HL-60/S4 (cell line): ENCODE results near the gene KRTAP12-4.
"Not testable (repeated sequence)": the region's sequence is repeated elsewhere in the genome, so short reads cannot be mapped to it uniquely, and the experiment has no call there.

Experiments used
- in situ Hi-C: fragments of 300-500 bp; cut with MboI; formaldehyde crosslinking; loops from 2 replicates; pipeline ENCODE4 v1.14.3; 2022; ENCODE audit warnings: low sequenced_read_pairs

KRTAP12-4 gene

DNA sequence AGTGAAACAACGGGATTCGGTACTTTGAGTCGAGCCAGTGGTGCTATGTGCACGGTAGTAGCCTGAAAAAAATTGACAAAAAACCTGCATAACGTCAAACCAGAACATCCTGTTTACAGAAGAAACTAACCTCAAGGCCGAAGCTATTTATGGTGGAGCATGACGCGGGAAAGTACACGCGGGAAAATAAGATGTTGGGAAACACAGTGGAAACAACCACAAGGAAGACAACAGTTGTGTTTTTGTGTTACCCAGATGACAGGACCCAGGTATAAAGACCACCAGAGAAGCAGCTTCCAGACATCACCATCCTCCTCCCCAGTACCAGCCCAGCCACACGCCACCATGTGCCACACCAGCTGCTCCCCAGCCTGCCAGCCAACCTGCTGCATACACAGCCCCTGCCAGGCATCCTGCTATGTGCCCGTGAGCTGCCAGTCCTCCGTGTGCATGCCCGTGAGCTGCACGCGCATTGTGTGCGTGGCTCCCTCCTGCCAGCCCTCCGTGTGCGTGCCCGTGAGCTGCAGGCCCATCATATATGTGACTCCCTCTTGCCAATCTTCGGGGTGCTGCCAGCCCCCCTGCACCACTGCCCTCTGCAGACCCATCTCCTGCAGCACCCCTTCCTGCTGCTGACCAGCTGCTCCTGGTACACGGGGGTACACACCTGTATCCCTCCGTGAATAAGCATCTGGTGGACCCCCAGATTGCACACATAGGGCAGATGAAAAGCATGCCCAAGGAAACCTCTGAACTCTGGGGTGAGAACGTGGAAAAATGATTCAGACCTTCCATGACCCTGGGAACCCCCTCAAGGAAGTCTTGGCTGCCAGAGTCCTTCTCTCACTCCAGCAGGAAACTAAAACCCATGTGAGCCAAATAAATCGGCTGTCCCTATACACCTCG lies 3.4 kb upstream of the KRTAP12-4 start, which contains the start of gene KRTAP12-3:
KRTAP12-3 (plus strand) TSS at position 298 of the 906 bp plus-strand sequence; CDS start at position 346, 48 bp downstream.
- in situ Hi-C loops: no loop called here

DNA sequence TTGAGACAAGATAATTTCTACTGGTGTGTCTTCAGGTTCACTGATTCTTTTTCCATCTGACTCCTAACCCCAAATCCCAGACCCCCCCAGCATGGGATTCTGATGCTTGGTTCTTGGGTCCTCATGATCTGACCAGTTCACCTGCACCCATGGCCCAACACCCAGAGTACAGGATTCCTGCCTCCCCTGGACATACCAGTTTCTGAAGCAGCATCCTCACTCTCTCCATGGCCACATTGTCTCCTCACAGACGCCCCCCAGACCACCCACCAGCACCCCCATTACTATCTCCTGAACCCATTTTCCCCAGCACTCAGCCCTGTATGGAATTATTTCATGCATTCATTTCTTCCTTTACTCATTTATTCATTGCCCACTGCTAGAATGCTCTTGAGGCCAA lies 2.4 kb upstream of the KRTAP12-4 start:
- in situ Hi-C loops: no loop called here

DNA sequence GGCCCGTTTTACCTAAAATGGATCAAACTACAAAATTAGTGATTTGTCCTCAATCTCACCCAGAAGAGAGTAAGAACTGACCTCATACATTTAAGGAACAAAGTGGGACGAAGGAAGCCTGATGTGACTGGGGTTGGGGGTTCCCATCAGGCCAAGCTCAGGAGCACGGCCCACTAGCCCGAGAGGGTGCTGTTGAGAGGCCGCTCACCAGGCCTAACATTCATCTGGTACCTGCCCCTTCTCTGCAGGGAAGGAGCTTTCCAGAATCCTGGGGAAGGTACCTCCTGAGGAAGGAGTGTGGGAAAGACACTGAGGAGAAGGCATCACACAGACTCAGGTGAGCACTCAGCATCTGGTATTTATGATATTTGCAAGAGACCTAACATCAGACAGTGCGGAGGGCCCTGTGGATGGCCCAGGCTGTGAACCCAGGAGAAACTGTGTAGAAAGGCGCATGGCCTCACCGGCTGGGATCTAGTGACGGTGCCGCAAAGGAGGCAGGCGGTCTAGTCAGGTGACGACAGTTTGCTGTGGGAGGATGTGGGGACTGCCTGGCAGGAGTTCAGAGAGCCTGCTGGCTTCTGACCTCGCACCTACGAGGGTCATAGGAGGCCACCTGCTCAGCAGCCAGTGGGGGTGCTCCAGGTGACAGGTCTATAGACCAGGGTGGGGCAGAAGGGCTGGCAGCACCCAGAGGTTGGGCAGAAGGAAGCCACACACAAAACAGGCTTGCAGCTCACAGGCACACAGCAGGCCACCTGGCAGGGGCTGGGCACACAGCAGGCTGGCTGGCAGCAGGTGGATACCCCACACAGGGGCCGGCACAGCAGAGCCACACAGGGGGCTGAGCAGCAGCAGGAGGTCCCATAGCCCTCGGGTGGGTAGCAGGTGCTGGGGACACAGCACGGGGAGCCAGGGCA lies 543 bp downstream of the KRTAP12-4 start:
- in situ Hi-C loops: no loop called here

DNA sequence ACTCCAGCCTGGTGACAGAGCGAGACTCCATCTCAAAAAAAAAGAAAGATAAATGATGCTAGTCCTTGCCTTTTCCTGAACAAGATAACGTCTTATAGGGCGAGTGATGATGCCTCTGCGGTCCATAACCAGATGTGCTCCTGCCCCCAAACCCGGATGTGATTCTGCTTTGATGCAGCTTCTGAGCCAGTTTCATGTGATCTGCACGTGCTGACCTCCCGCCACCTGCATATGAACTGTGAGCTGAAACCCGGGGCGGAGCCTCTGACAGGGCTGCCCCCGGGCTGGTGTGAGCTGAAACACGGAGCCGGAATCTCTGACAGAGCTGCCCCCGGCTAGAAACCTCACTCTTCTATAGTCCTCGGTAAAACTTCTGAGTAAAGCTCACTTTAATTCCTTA lies 1.3 kb downstream of the KRTAP12-4 start:
- in situ Hi-C loops: no loop called here

DNA sequence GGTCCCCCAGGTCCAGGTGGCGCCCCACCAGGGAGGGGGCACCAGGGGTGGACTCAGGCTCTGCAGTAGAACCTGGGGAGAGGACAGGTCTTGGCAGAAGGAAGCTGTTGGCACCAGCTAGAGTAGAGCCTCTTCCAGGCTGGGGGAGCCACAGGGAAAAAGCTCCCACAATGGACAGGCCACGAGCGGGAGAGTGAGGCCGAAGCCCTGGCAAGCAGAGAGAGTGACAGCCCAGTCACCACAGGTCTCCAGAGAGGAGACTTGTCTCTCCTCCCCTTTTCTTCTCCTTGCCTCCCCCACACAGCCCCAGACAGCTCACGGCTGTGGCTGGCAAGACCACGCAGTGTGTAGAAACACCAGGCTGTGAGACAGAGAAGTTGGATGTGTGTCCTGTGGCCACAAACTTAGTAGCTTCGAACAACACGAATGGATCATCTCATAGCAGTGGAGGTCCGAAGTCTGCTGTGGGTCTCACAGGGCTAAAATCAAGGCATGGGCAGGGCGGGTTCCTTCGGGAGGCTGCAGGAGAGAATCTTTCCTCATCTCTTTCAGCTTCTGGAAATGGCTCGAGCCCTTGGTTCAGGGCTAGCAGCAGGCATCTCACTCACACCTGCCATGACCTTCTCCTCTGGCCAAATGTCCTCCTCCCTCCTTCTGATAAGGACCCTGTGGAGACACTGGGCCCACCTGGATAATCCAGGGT lies 3.3 kb downstream of the KRTAP12-4 start:
- in situ Hi-C loops: no loop called here

DNA sequence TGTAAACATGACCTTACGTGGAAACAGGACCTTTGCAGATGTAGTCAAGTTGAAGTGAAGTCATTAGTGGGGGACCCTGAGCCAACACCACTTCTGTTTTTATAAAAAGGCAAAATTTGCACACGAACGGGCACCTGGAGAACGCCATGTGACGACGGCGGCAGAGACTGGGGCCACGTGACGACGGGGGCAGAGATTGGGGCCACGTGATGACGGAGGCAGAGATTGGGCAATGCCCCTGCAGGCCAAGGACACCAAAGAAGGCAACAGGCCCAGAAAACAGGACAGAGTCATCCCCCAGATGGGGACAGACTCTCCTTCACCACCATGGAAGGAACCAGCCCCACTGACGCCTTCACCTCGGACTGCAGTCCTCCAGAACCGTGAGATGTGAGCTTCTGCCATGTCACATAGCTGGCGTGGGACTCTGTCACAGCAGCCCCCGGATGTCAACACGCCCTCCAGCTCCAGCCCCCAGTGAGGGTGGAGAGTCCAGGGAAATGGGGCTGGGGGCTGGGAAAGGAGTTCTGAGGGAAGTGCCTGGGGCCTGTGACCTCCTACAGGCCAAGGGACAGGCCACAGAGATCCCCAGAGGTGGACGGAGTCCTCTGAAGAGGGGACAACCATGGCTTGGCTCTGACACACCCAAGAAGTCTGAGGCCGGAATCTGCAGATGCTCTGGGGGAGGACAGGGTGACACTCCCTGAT lies 4.0 kb downstream of the KRTAP12-4 start:
- in situ Hi-C loops: no loop called here

DNA sequence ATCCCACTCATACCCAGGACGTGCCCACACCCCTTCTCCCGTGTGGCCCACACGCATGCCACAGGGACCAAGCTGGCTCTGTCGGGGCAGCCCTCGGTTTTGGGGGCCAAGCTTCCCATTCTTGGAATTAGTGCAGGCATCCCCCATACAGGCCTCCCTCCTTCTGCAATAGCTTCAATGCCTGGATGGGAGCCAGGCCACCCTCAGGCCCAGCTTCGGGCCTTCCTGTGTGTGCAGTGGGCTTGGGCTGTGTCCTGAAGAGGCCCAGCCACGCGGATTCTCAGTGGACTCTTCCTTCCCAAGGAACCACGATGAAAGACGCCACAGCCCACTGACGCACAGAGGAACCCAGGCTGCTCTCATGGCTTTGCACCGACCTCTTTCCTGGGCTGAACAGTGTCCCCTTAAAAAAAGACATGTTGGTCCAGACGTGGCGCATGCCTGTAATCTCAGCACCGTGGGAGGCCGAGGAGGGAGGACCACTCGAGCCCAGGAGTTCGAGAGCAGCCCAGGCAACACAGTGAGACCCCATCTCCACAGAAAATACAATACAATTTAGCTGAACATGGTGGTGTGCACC lies 4.8 kb downstream of the KRTAP12-4 start:
- in situ Hi-C loops: no loop called here

DNA sequence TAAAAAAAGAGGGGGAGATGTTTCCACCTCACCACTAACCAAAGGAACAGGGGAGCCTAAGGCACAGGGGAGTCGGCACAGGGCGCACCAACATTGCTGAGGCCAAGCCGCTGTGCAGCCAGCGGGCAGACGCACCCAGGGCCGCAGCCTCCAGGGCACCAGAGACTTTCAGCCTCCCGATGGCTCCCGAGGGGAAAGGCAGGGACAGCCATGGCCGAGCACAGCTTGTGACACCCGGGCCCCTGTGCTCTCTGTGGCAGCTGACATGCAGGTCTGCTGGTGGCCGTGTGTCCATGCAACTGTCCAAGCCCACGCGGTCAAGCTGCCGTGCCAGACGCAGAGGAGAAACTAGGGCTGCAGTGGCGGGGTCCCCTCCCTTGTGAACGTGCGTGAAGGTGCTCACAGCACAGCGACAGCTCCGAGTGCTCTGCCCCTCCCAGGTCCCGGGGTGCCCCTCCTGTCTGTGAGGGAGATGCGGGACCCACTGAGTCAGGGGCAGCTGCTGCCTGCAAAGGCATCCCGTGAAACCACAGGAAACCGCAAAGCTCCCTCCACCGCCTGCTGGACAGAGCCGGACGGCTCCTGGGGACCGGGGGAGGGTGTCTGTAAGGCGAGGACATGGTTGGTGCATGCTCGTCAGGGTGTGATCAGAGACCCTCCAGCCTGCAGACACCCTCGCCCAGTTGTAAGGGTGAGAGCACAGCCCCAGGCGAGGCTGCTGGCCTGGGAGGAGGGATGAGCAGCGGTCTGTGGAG lies 5.7 kb downstream of the KRTAP12-4 start:
- in situ Hi-C loops: no loop called here

DNA sequence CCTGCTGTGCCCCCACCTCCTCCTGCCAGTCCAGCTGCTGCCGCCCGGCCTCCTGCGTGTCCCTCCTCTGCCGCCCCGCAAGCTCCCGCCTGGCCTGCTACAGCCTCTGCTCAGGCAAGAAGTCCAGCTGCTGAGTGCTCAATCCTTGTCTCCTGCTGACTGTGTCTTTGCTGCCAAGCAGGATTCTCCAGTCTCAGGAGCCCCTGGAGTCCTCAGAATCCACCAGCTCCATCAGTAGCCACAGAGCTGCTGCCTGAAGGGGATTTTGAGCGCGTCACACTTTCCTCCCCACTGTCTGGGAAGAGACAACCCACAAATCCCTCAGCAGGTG lies 7.3 kb downstream of the KRTAP12-4 start:
- in situ Hi-C loops: no loop called here

DNA sequence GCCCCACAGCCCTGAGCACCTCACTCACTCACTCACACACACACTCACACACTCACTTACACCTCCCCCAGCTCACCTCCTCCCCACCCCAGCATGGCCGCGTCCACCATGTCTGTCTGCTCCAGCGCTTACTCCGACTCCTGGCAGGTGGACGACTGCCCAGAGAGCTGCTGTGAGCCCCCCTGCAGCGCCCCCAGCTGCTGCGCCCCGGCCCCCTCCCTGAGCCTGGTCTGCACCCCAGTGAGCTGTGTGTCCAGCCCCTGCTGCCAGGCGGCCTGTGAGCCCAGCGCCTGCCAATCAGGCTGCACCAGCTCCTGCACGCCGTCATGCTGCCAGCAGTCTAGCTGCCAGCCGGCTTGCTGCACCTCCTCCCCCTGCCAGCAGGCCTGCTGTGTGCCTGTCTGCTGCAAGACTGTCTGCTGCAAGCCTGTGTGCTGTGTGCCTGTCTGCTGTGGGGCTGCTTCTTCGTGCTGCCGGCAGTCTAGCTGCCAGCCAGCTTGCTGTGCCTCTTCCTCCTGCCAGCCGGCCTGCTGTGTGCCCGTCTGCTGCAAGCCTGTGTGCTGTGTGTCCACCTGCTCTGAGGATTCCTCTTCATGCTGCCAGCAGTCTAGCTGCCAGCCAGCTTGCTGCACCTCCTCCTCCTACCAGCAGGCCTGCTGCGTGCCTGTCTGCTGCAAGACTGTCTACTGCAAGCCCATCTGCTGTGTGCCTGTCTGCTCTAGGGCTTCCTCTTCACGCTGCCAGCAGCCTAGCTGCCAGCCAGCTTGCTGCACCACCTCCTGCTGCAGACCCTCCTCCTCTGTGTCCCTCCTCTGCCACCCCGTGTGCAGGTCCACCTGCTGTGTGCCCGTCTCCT lies 7.9 kb downstream of the KRTAP12-4 start, which contains the start of gene KRTAP10-11:
KRTAP10-11 (plus strand) TSS at position 49 of the 856 bp plus-strand sequence; CDS start at position 94, 45 bp downstream.
- in situ Hi-C loops: not testable (repeated sequence)

DNA sequence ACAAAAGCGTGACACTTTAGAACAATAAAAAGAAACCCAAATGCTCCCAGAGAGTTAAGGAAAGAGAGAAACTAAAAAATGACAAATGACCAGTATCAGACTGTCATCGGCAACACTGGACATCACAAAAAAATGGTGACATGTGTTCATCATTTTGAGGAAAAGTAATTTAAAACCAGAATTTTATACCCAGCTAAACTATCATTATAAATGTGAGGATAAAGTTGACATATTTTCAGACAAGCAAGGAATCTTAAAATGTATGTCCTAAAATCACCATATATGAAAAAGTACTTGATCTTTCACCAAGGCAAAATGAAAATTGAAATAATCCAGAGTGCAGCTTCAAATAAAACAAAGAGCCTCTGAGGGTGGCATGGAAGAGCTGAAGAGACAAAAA lies 9.6 kb downstream of the KRTAP12-4 start:
- in situ Hi-C loops: no loop called here

DNA sequence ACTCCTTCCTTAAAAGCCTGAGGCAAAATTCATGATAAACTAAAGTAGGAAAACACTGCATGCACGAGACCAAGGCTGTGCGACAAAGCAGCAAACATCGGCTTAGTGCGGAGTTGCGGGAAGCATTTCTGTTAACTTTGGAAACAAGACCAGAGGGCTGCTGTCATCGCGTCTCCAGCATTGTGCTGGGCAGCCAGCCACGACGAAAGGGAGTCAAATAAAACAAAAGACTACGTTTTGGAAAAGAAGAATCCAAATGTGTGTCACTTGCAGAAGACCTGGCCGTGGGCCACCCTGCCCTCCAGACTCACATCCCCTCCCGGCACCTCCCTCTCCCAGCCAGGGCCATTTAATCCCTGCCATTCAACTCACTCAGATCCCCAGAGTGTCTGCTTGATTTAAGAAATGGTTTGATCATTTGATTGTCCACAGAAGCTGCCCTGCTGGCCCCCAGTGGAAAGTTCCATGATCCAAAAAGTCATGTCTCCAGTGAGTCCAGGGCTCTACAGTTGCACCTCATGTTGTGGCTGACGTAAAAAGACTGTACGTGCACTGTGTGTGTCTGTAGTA lies 10.6 kb downstream of the KRTAP12-4 start:
- in situ Hi-C loops: no loop called here

DNA sequence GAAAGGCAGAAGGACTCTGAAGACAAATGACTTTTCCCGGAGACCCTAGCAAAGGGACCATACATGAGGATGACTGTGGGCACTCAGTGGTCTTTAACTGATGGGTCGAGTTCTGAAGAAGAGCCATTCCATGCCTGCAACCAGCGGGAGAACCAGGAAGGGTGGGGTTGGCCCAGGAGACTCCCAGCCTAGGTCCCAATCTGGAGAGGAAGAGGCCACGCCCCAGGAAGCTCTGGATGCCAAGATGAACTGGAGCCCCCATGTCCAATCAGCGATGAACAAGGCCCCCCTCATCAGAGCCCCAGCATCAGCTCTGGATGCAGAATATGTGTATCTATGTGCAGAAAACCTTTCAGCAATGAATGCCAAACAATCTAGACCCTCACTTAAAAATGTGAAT lies 13.7 kb downstream of the KRTAP12-4 start:
- in situ Hi-C loops: no loop called here

DNA sequence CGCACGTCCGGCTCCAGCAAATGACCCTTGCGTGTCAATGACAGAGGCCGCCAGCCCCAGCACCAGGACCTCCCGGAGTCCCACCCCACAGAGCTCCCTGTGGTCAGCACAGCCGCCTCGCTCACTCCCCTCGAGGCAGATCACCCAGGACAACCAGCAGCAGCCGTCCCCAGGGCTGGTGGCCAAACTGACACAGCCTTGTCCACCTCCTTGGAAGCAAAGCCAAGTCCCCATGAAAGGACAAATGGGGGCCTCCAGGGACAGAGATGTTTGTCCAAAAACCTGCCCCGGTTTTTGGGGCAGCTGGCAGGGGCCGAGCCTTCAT lies 15.2 kb downstream of the KRTAP12-4 start:
- in situ Hi-C loops: no loop called here

DNA sequence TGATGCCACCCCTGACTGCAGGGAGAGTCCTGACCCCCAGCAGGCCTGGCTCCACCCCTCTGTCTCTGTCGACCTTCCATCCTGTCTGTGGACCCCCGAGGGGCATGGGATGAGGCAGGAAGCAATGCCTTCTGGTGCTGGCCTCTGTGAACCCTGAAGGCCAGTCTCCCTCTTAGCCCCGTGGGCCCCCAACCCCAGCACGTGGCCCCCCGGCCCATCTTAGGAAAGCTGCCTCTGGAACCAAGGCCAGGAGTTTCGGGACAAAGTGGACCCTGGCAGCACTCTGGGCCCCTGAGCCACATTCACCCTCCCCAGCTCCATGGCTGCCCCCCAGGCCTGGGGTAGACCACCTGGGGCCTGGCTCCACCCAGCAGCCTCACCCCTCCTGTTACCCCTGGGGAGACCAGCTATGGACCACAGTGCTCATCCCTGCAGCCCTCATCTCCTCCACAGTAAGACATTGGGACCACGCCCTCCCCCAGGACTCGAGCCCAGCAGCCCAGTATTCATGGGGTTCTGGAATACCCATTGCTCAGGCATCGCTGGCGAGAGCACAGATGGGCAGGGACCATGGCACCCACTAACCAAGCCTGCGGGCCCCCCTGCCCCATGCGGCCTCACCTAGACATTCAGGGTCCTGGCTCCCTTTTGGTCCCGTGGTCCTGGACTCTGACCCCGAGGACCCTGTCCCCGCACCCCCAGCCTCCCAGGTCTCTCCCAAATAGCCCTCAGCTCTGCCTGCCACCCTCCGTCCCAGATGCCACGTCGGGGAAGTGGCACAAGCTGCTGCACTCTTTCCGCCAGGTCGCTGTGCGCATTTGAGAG lies 15.7 kb downstream of the KRTAP12-4 start:
- in situ Hi-C loops: not testable (repeated sequence)

DNA sequence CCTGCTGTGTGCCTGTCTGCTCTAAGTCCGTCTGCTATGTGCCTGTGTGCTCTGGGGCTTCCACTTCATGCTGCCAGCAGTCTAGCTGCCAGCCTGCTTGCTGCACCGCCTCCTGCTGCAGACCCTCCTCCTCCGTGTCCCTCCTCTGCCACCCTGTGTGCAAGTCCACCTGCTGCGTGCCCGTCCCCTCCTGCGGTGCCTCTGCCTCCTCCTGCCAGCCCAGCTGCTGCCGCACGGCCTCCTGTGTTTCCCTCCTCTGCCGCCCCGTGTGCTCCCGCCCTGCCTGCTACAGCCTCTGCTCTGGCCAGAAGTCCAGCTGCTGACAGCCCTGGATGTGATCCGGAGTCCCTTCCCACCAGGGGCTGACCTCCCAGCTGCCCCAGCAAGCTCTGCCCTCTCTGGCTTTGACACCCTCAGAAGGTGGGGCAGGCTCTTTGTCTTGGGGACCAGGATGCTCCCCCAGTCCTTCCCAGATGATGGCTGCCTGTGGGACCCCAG lies 16.6 kb downstream of the KRTAP12-4 start:
- in situ Hi-C loops: not testable (repeated sequence)
